Measurements from ENCODE around the gene FXR2. TPM values are rescaled to one million over a fixed set of nuclear protein-coding genes. Genes with fewer than 3 reads are reported as not detected.

FXR2 gene
- total and polyA plus RNA-seq, 9 of the 15 experiments (the other 6 are each of a cell fraction or from before 2014, with no cell fraction given) = 2.0 to 49.3 (median 24.5) TPM

GRCh38 chr17:7632492-7632894 lies 17.8 kb upstream of the FXR2 start (continued):
- TF ChIP-seq CTCF (IDR thresholded peaks at IDR 0.05 in 2 of 3, conservative IDR thresholded peaks at IDR 0.05 in 1 of 3; ENCODE audit: insufficient read depth in 2 of 3, low read depth in 1 of 3, low read length in 3 of 3) = peak; percentile 65 to 76 (median 71)
- no peak for TF ChIP-seq ZNF3 (CRISPR knock-in tag; IDR thresholded peaks at IDR 0.05)
- TF ChIP-seq NR2C2 (CRISPR knock-in tag; IDR thresholded peaks at IDR 0.05) = no peak
- TF ChIP-seq NR2C2 (tag; IDR thresholded peaks at IDR 0.05) = peak; percentile 25; the same call in 1 of the 2 replicates
- TF ChIP-seq TCF7L2 (IDR thresholded peaks at IDR 0.05; ENCODE audit: low read depth, low read length) = no peak
- peak; percentile 67; the same call in 1 of the 2 replicates for TF ChIP-seq HINFP (tag; conservative IDR thresholded peaks at IDR 0.05; ENCODE audit: low read depth)
- TF ChIP-seq HBP1 (CRISPR knock-in tag; IDR thresholded peaks at IDR 0.05) = no peak
- no peak for TF ChIP-seq ZNF239 (CRISPR knock-in tag; IDR thresholded peaks at IDR 0.05)
- no peak for TF ChIP-seq KLF16 (IDR thresholded peaks at IDR 0.05)
- TF ChIP-seq SIRT6 (IDR thresholded peaks at IDR 0.05; ENCODE audit: low read depth, low read length) = no peak
- TF ChIP-seq TAF7 (tag; IDR thresholded peaks at IDR 0.05) = no peak
- TF ChIP-seq, protein P1, sequence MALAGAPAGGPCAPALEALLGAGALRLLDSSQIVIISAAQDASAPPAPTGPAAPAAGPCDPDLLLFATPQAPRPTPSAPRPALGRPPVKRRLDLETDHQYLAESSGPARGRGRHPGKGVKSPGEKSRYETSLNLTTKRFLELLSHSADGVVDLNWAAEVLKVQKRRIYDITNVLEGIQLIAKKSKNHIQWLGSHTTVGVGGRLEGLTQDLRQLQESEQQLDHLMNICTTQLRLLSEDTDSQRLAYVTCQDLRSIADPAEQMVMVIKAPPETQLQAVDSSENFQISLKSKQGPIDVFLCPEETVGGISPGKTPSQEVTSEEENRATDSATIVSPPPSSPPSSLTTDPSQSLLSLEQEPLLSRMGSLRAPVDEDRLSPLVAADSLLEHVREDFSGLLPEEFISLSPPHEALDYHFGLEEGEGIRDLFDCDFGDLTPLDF (CRISPR knock-in tag; IDR thresholded peaks at IDR 0.05) = no peak
- TF ChIP-seq POLR2H (tag; IDR thresholded peaks at IDR 0.05; ENCODE audit: low read depth) = no peak
- TF ChIP-seq DACH1 (IDR thresholded peaks at IDR 0.05; ENCODE audit: partially characterized antibody) = no peak
- TF ChIP-seq IRF2 (CRISPR knock-in tag; IDR thresholded peaks at IDR 0.05) = no peak
- TF ChIP-seq GABPB2 (CRISPR knock-in tag; conservative IDR thresholded peaks at IDR 0.05) = no peak
- TF ChIP-seq MLX (CRISPR knock-in tag; conservative IDR thresholded peaks at IDR 0.05) = no peak

Data from K562 (cell line).